Neuronal stem cell (in vitro differentiated cells): ENCODE data around the gene CADM2.

Experiments used
- DNase-seq: peaks from one replicate; pipeline ENCODE4 v3.0.0-alpha.2; 2013; ENCODE audit warnings: low spot score
- H2AFZ ChIP-seq: one replicate; pipeline ENCODE4 v1.6.1; 2013; ENCODE audit warnings: mild to moderate bottlenecking, low read length, inconsistent platforms
- H2AK5ac ChIP-seq: 2 replicates; pipeline ENCODE4 v1.6.1; 2013; ENCODE audit warnings: low read depth, mild to moderate bottlenecking, inconsistent platforms, low read length, moderate library complexity, mixed read lengths
- H2BK120ac ChIP-seq: 2 replicates; pipeline ENCODE4 v1.6.1; 2013; ENCODE audit warnings: low read depth, mild to moderate bottlenecking, inconsistent platforms, low read length, moderate library complexity, mixed read lengths
- H2BK12ac ChIP-seq: one replicate; pipeline ENCODE4 v1.6.1; 2013; ENCODE audit warnings: low read length, inconsistent platforms
- H2BK15ac ChIP-seq: 2 replicates; pipeline ENCODE4 v1.6.1; 2013; ENCODE audit warnings: mild to moderate bottlenecking, low read length, inconsistent platforms, mixed read lengths
- H2BK5ac ChIP-seq: one replicate; pipeline ENCODE4 v1.6.1; 2013; ENCODE audit warnings: inconsistent platforms, mild to moderate bottlenecking, low read length, moderate library complexity
- H3K14ac ChIP-seq: one replicate; pipeline ENCODE4 v1.6.1; 2013; ENCODE audit warnings: low read length, inconsistent platforms
- H3K18ac ChIP-seq: 2 replicates; pipeline ENCODE4 v1.6.1; 2013; ENCODE audit warnings: low read length, inconsistent platforms
- H3K23ac ChIP-seq: 2 replicates; pipeline ENCODE4 v1.6.1; 2013; ENCODE audit warnings: low read depth, mild to moderate bottlenecking, mixed read lengths, low read length, inconsistent platforms; ENCODE audit not compliant: poor library complexity
- H3K27ac ChIP-seq: replicated peaks from 3 replicates; pipeline ENCODE4 v1.5.1; 2013; ENCODE audit warnings: low read length, inconsistent platforms
- H3K27me3 ChIP-seq, 3 experiments: 2 replicates each; pipeline ENCODE4 v1.6.1; 2013; ENCODE audit warnings: low read length in 3 of 3, mild to moderate bottlenecking in 2 of 3, inconsistent platforms in 1 of 3, low read depth in 1 of 3, mixed read lengths in 1 of 3, moderate library complexity in 1 of 3; ENCODE audit not compliant: control insufficient read depth in 3 of 3, insufficient read depth in 3 of 3
- H3K36me3 ChIP-seq, 2 donors: replicated peaks in 1 of 2; 2 replicates each; pipeline ENCODE4 v1.6.1; 2013; ENCODE audit warnings: low read length in 2 of 2; ENCODE audit not compliant: control insufficient read depth in 2 of 2, insufficient read depth in 2 of 2
- H3K4ac ChIP-seq: 2 replicates; pipeline ENCODE4 v1.6.1; 2013; ENCODE audit warnings: inconsistent platforms, mild to moderate bottlenecking, low read length, moderate library complexity
- H3K4me1 ChIP-seq, 2 donors: 1 replicate in 1 of 2; 2 replicates in 1 of 2; pipeline ENCODE4 v1.6.1; 2013; ENCODE audit warnings: low read length in 2 of 2, low read depth in 1 of 2; ENCODE audit not compliant: control insufficient read depth in 2 of 2, insufficient read depth in 1 of 2
- H3K4me2 ChIP-seq: one replicate; pipeline ENCODE4 v1.6.1; 2013; ENCODE audit warnings: mild to moderate bottlenecking, low read length, inconsistent platforms; ENCODE audit not compliant: insufficient read depth, poor library complexity, severe bottlenecking
- H3K4me3 ChIP-seq, 2 donors: 2 replicates each; pipeline ENCODE4 v1.5.1; 2013; ENCODE audit warnings: low read length in 2 of 2, mild to moderate bottlenecking in 2 of 2, inconsistent platforms in 1 of 2, moderate library complexity in 1 of 2
- H3K79me1 ChIP-seq: one replicate; pipeline ENCODE4 v1.6.1; 2013; ENCODE audit warnings: low read depth, mild to moderate bottlenecking, inconsistent platforms, low read length, moderate library complexity
- H3K9ac ChIP-seq: one replicate; pipeline ENCODE4 v1.6.1; 2013; ENCODE audit warnings: mild to moderate bottlenecking, low read depth, low read length, inconsistent platforms; ENCODE audit not compliant: poor library complexity
- H3K9me3 ChIP-seq, 2 donors: replicated peaks in 1 of 2; 2 replicates each; pipeline versions ENCODE3 to v1.6.1; 2013; ENCODE audit warnings: low read length in 2 of 2, mild to moderate bottlenecking in 2 of 2, inconsistent platforms in 1 of 2, low read depth in 1 of 2, mixed read lengths in 1 of 2, moderate library complexity in 1 of 2; ENCODE audit not compliant: control insufficient read depth in 2 of 2, insufficient read depth in 1 of 2
- H4K8ac ChIP-seq: one replicate; pipeline ENCODE4 v1.6.1; 2013; ENCODE audit warnings: low read depth, mild to moderate bottlenecking, inconsistent platforms, low read length, moderate library complexity
- H4K91ac ChIP-seq: one replicate; pipeline ENCODE4 v1.6.1; 2013; ENCODE audit warnings: low read length, low read depth, mild to moderate bottlenecking, inconsistent platforms; ENCODE audit not compliant: poor library complexity
- WGBS, 2 donors: extraction: QIAGEN DNeasy Blood & Tissue Kit; methylation state at CpG; one replicate each; pipeline ENCODE4 v1.1.7; 2013; ENCODE audit warnings: missing lambda C conversion rate in 2 of 2, mixed read lengths in 1 of 2; ENCODE audit not compliant: insufficient read length in 2 of 2, insufficient replicate concordance in 1 of 2; ENCODE audit errors: extremely low coverage in 2 of 2; 5-methylcytosine and 5-hydroxymethylcytosine counted together

The CADM2 gene

GRCh38 chr3:85259748-85260147 is 301.0 kb downstream of the CADM2 start:
- Histone ChIP-seq H4K8ac (no peak overlapping the region), H3K9ac (no peak overlapping the region), H3K79me1 (no peaks in the 10 kb centered on the region), H3K9me3 (no peaks in the 10 kb centered on the region), H3K27me3 (no peaks in the 10 kb centered on the region), H2AK5ac (no peak overlapping the region), H3K36me3 (no peaks in the 10 kb centered on the region), H3K27ac (no peak overlapping the region), H2BK12ac (no peak overlapping the region), H2BK5ac (no peak overlapping the region), H2BK15ac (no peak overlapping the region), H3K18ac (no peak overlapping the region), H3K4ac (no peak overlapping the region), H3K4me2 (no peak overlapping the region), H2BK120ac (no peak overlapping the region), H2AFZ (no peak overlapping the region), H3K14ac (no peak overlapping the region), H4K91ac (no peak overlapping the region), H3K4me1 (peaks cover 3 to 10% of the 10 kb centered on the region in 2 donors), H3K4me3 (no peak overlapping the region), H3K23ac (no peak overlapping the region)
- WGBS, 2 donors: no CpG with 5 or more reads among the region's 2 CpGs
- no peak for DNase-seq

- no peak overlapping the region for H2AK5ac ChIP-seq
- H3K18ac ChIP-seq: no peak overlapping the region
- DNase-seq: no peak
- H3K9me3 ChIP-seq: no peaks in the 10 kb centered on the region
- H3K27ac ChIP-seq: no peak overlapping the region
- no peak overlapping the region for H2BK15ac ChIP-seq
- H4K8ac ChIP-seq: no peak overlapping the region
- no peaks in the 10 kb centered on the region for H3K27me3 ChIP-seq
- H3K14ac ChIP-seq: no peak overlapping the region
- no peaks in the 10 kb centered on the region for H3K79me1 ChIP-seq
- peaks cover 0 to 4% of the 10 kb centered on the region in 2 donors for H3K4me1 ChIP-seq
- no peak overlapping the region for H2BK12ac ChIP-seq
- H3K4me2 ChIP-seq: no peak overlapping the region
- H2BK5ac ChIP-seq: no peak overlapping the region
- no peak overlapping the region for H3K4ac ChIP-seq
- H3K9ac ChIP-seq: no peak overlapping the region
- no peak overlapping the region for H4K91ac ChIP-seq
- no peak overlapping the region for H3K23ac ChIP-seq
- H2AFZ ChIP-seq: no peak overlapping the region
- WGBS, 2 donors: no CpG with 5 or more reads among the region's 1 CpG
- H3K36me3 ChIP-seq: no peaks in the 10 kb centered on the region
- H2BK120ac ChIP-seq: no peak overlapping the region
- no peak overlapping the region for H3K4me3 ChIP-seq
Measured at GRCh38 chr3:85264381-85264780, 305.6 kb downstream of the CADM2 start.

- Histone ChIP-seq H3K18ac (no peak overlapping the region), H3K4me1 (no peaks in the 10 kb centered on the region), H3K27ac (no peak overlapping the region), H3K4me2 (no peak overlapping the region), H2AFZ (no peak overlapping the region), H2BK120ac (no peak overlapping the region), H3K36me3 (no peaks in the 10 kb centered on the region), H2BK15ac (no peak overlapping the region), H3K27me3 (no peaks in the 10 kb centered on the region), H4K91ac (no peak overlapping the region), H3K9ac (no peak overlapping the region), H3K4me3 (no peak overlapping the region), H4K8ac (no peak overlapping the region), H3K14ac (no peak overlapping the region), H3K9me3 (no peaks in the 10 kb centered on the region), H2BK5ac (no peak overlapping the region), H3K4ac (no peak overlapping the region), H2BK12ac (no peak overlapping the region), H3K23ac (no peak overlapping the region), H2AK5ac (no peak overlapping the region), H3K79me1 (no peaks in the 10 kb centered on the region)
- no peak for DNase-seq
- WGBS, 2 donors: no CpG with 5 or more reads among the region's 1 CpG
Measured at GRCh38 chr3:85270488-85270887, 311.7 kb downstream of the CADM2 start.

GRCh38 chr3:85271911-85272310 is 313.1 kb downstream of the CADM2 start:
- H3K14ac ChIP-seq: no peak overlapping the region
- no peaks in the 10 kb centered on the region for H3K27me3 ChIP-seq
- H2BK5ac ChIP-seq: no peak overlapping the region
- H3K4ac ChIP-seq: no peak overlapping the region
- no peak overlapping the region for H2AK5ac ChIP-seq
- H3K9ac ChIP-seq: no peak overlapping the region
- H3K4me3 ChIP-seq: no peak overlapping the region
- H3K27ac ChIP-seq: no peak overlapping the region
- no peak overlapping the region for H4K8ac ChIP-seq
- DNase-seq: no peak
- H2BK120ac ChIP-seq: no peak overlapping the region
- no peaks in the 10 kb centered on the region for H3K9me3 ChIP-seq
- H3K18ac ChIP-seq: no peak overlapping the region
- no peak overlapping the region for H3K23ac ChIP-seq
- H3K79me1 ChIP-seq: no peaks in the 10 kb centered on the region
- H4K91ac ChIP-seq: no peak overlapping the region
- no peaks in the 10 kb centered on the region for H3K36me3 ChIP-seq
- no peak overlapping the region for H2AFZ ChIP-seq
- no peak overlapping the region for H2BK12ac ChIP-seq
- H3K4me1 ChIP-seq: no peaks in the 10 kb centered on the region
- no peak overlapping the region for H2BK15ac ChIP-seq
- no peak overlapping the region for H3K4me2 ChIP-seq
